HCT116 (cell line): Measurements from ENCODE around the gene CRYGN. TPM values are rescaled to one million over a fixed set of nuclear protein-coding genes. Genes with fewer than 3 reads are reported as not detected.

ENCODE experiments used
- CBX3 ChIP-seq: IDR thresholded peaks from 2 replicates; pipeline ENCODE4 v1.6.1; 2012; ENCODE audit warnings: low read depth
- RAD21 ChIP-seq: IDR thresholded peaks from 2 replicates; pipeline ENCODE4 v1.6.1; 2012; ENCODE audit warnings: low read depth, mild to moderate bottlenecking
- SRF ChIP-seq: IDR thresholded peaks from 2 replicates; pipeline ENCODE4 v1.6.1; 2012; ENCODE audit warnings: low read depth
- TCF7L2 ChIP-seq: IDR thresholded peaks from 2 replicates; pipeline ENCODE4 v1.7.0; 2011; ENCODE audit warnings: borderline replicate concordance, inconsistent platforms; ENCODE audit not compliant: insufficient read depth, insufficient read length; ENCODE audit errors: extremely low read depth
- ZFX ChIP-seq: fragments of 450-650 bp; IDR thresholded peaks from 2 replicates; pipeline ENCODE4 v1.6.1; 2017
- total RNA-seq: library from RNA; stranded (reverse); gene quantifications from one replicate; pipeline ENCODE4 v1.2.1, GENCODE V29; 2021; ENCODE audit not compliant: unreplicated experiment
- TF ChIP-seq, protein P1 (sequence below): IDR thresholded peaks from 2 replicates; pipeline ENCODE4 v1.6.1; 2011; ENCODE audit warnings: mild to moderate bottlenecking, low read length, moderate library complexity; ENCODE audit not compliant: insufficient replicate concordance; ENCODE audit errors: extremely low read depth
- TF ChIP-seq, protein P2 (sequence below): IDR thresholded peaks from 2 replicates; pipeline ENCODE4 v1.6.1; 2012
- TF ChIP-seq, protein P3 (sequence below): IDR thresholded peaks from 2 replicates; pipeline ENCODE4 v1.6.1; 2012; ENCODE audit warnings: low read depth
- TF ChIP-seq, protein P4 (sequence below), 3 experiments: fragments of 200-600 bp in 1 of 3; sonication (generic) in 1 of 3; IDR thresholded peaks in 2 of 3; conservative IDR thresholded peaks in 1 of 3; 2 replicates each; pipeline ENCODE4 v1.5.1; 2012 to 2017; ENCODE audit warnings: low read depth in 2 of 3, low read length in 2 of 3, antibody characterized with exemption in 1 of 3, borderline replicate concordance in 1 of 3, control low read depth in 1 of 3, mild to moderate bottlenecking in 1 of 3, mixed read lengths in 1 of 3, mixed run types in 1 of 3, moderate library complexity in 1 of 3; ENCODE audit not compliant: insufficient read depth in 1 of 3

CRYGN gene
- total RNA-seq, 1 experiment from 2014 or later, result not detected

DNA sequence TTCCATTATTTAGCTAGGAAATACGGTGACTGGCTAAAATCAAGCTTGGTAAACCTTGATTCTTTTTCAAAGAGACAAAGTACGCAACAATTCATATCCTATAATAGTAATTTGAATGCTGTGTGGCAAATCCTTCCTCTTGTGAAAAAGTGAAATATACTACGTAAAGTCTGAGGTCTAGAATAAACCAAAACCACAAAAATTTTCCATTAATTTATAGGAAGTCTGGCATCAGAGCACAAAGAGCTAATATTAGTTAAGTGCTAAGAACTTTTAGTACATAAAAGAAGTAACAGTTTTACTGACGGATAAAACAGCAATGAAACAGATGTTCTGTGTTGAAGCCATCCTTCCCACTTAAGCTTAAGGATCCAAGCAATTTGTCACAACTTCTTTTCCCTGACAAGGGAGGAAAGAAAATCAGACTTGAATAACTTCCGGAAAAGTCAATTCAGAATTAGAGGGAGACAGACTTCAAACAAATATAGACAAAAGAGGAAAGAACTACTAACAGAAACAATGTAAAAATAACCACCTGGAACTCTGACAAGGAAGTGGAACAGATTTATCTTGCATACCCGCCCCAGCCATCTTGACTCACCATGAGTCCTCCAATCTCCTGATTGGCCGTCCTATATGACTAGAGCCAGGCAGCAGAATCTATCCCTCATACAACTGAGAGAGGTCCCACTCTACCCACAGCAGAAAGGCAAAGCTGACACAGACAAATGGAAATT is 45.2 kb upstream of the CRYGN start (continued):
- TF ChIP-seq, protein P1, sequence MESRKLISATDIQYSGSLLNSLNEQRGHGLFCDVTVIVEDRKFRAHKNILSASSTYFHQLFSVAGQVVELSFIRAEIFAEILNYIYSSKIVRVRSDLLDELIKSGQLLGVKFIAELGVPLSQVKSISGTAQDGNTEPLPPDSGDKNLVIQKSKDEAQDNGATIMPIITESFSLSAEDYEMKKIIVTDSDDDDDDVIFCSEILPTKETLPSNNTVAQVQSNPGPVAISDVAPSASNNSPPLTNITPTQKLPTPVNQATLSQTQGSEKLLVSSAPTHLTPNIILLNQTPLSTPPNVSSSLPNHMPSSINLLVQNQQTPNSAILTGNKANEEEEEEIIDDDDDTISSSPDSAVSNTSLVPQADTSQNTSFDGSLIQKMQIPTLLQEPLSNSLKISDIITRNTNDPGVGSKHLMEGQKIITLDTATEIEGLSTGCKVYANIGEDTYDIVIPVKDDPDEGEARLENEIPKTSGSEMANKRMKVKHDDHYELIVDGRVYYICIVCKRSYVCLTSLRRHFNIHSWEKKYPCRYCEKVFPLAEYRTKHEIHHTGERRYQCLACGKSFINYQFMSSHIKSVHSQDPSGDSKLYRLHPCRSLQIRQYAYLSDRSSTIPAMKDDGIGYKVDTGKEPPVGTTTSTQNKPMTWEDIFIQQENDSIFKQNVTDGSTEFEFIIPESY, result no peak
- TF ChIP-seq CBX3, result no peak
- TF ChIP-seq TCF7L2, result no peak
- TF ChIP-seq, protein P2, sequence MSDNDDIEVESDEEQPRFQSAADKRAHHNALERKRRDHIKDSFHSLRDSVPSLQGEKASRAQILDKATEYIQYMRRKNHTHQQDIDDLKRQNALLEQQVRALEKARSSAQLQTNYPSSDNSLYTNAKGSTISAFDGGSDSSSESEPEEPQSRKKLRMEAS, result no peak
- TF ChIP-seq, protein P3, sequence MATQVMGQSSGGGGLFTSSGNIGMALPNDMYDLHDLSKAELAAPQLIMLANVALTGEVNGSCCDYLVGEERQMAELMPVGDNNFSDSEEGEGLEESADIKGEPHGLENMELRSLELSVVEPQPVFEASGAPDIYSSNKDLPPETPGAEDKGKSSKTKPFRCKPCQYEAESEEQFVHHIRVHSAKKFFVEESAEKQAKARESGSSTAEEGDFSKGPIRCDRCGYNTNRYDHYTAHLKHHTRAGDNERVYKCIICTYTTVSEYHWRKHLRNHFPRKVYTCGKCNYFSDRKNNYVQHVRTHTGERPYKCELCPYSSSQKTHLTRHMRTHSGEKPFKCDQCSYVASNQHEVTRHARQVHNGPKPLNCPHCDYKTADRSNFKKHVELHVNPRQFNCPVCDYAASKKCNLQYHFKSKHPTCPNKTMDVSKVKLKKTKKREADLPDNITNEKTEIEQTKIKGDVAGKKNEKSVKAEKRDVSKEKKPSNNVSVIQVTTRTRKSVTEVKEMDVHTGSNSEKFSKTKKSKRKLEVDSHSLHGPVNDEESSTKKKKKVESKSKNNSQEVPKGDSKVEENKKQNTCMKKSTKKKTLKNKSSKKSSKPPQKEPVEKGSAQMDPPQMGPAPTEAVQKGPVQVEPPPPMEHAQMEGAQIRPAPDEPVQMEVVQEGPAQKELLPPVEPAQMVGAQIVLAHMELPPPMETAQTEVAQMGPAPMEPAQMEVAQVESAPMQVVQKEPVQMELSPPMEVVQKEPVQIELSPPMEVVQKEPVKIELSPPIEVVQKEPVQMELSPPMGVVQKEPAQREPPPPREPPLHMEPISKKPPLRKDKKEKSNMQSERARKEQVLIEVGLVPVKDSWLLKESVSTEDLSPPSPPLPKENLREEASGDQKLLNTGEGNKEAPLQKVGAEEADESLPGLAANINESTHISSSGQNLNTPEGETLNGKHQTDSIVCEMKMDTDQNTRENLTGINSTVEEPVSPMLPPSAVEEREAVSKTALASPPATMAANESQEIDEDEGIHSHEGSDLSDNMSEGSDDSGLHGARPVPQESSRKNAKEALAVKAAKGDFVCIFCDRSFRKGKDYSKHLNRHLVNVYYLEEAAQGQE, result no peak
- no peak for TF ChIP-seq RAD21
- TF ChIP-seq SRF, result no peak
- TF ChIP-seq, protein P4, sequence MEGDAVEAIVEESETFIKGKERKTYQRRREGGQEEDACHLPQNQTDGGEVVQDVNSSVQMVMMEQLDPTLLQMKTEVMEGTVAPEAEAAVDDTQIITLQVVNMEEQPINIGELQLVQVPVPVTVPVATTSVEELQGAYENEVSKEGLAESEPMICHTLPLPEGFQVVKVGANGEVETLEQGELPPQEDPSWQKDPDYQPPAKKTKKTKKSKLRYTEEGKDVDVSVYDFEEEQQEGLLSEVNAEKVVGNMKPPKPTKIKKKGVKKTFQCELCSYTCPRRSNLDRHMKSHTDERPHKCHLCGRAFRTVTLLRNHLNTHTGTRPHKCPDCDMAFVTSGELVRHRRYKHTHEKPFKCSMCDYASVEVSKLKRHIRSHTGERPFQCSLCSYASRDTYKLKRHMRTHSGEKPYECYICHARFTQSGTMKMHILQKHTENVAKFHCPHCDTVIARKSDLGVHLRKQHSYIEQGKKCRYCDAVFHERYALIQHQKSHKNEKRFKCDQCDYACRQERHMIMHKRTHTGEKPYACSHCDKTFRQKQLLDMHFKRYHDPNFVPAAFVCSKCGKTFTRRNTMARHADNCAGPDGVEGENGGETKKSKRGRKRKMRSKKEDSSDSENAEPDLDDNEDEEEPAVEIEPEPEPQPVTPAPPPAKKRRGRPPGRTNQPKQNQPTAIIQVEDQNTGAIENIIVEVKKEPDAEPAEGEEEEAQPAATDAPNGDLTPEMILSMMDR (IDR thresholded peaks at IDR 0.05 in 2 of 3, conservative IDR thresholded peaks at IDR 0.05 in 1 of 3; ENCODE audit: borderline replicate concordance in 1 of 3, insufficient read depth in 1 of 3, low read depth in 2 of 3, low read length in 2 of 3), result no peak
- no peak for TF ChIP-seq ZFX
